Activated CD8-positive, alpha-beta memory T cell treated with anti-CD3 and anti-CD28 coated beads for 48 hours (primary cell): ENCODE data around the gene RYR3.
"Not testable (repeated sequence)": the region's sequence is repeated elsewhere in the genome, so short reads cannot be mapped to it uniquely, and the experiment has no call there.

Experiments
- DNase-seq, 3 experiments: peaks; one replicate each; pipeline ENCODE4 v3.0.0-alpha.2; 2020; ENCODE audit warnings: low read depth in 2 of 3, low spot score in 2 of 3

RYR3 gene

DNA sequence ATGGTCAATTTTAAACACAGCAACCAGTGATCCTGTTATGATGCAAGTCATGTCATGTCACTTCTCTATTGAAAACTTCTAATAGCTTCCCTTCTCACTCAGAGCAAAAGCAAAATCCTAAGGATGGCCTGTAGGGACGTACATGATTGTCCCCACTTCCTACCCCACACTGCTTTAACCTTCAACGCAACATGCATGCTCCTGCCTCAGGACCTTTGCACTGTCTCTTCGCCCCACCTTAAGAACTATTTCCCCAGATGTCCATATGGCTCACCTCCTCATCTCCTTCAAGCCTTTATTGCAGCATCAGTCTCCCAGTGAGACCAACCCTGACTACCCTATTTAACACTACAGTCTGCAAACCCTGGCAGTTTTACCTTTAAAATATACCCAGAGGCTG is 443.5 kb downstream of the RYR3 start:
- no peak for DNase-seq

DNA sequence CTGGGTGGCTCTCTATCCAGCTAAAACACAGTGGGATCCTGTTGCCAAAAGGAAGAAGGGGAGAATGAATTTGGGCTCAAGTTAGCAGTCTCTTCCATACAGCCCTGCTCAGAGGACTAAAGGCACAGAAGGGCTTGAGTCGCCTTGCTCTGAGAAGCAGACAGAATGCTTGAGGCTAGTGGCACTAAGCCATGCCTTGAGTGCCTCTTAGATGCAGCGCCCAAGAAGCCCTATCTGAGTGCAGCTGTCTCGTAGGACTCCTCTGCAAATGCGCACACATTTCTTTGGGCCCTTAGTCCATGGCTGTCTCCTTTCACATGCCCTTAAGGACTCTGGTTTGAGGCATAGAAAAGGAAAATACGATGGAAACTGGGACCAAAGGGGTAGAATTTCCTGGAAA is 446.2 kb downstream of the RYR3 start:
- no peak for DNase-seq

DNA sequence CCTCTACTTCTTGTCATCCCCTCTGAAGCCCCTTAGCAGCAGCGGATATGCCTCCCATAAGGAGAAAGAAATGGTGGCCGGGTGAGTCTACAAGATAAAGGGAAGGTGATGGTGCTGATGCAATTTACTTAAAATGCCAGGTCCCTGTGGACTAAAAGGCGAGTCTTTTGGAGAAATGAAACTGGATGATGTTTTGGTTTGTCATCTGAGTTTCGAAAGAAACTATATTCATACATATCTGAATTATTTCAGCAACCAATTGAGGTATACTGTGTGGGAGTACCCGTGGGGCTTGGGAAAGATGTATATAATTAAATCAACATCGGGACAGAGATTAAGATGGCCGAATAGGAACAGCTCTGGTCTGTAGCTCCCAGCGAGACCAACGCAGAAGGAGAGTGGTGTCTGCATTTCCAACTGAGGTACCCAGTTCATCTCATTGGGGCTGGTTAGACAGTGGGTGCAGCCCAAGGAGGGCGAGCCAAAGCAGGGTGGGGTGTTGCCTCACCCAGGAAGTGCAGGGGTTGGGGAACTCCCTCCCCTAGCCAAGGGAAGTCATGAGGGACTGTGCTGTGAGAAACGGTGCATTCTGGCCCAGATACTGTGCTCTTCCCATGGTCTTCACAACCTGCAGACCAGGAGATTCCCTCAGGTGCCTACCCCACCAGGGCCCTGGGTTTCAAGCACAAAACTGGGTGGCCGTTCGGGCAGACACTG is 446.9 kb downstream of the RYR3 start:
- DNase-seq, result no peak

GRCh38 chr15:33766389-33766788 is 455.6 kb downstream of the RYR3 start:
- DNase-seq, result no peak

DNA sequence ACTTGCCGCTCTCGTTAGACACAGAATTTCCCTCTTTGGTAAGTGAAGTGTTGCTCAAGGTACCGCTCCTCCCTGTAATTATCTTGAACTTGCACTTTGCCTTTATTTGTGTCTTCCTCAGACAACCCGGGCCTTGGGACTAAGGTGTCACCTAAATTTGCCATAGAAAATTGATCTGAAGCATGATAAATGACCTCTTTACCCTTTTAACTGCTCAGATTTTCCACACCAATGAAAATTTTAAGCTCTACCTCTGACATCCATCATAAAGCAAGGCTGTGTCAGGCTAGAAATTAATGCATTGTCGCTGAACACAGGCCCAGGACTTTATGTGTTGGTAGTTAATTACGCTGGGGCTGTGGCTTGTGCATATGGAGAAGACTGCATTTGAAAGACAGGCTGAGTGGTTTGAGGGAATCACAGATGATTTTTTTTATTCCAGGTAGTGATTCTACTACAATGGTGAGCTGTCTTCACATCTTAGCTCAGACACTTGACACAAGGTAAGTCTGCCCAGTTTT is 458.0 kb downstream of the RYR3 start:
- DNase-seq, result no peak

DNA sequence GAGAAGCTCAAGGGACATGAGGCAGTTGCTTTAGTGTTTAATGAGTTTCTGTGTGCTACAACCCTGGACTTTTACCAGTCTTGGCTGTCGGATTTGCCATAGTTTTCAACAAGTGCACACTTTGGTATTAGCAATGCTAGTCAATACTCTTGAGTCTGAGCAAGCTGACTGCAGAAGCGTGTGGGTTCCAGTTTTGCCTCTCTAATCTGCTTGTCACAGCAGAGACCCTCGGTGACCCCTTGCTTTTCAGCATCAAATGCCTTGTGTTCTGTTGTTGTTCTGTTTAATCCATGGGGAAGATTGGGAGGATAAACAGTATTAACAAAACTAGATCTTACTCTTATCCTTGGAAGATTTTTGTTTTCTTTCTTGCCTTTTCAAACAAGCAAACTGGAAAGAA is 463.2 kb downstream of the RYR3 start:
- no peak for DNase-seq

DNA sequence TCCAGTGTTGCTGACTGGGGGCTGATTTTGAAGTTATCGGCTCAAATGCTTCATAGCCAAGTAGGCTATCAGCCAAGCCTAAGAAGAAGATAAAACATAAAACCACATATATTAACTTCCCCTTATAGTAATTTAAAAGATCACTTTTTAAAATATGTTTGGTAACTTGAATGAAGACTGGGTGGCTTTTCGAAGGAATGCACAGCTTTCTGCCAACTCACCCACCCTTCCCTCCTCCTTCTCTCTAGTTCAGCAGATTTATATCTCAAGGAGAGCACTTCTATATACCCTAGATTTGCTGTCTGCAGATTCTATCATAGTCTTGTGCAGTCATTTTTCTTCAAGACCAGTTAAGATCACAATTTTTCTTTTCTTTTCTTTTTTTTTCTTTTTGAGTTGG is 468.1 kb downstream of the RYR3 start:
- no peak for DNase-seq

DNA sequence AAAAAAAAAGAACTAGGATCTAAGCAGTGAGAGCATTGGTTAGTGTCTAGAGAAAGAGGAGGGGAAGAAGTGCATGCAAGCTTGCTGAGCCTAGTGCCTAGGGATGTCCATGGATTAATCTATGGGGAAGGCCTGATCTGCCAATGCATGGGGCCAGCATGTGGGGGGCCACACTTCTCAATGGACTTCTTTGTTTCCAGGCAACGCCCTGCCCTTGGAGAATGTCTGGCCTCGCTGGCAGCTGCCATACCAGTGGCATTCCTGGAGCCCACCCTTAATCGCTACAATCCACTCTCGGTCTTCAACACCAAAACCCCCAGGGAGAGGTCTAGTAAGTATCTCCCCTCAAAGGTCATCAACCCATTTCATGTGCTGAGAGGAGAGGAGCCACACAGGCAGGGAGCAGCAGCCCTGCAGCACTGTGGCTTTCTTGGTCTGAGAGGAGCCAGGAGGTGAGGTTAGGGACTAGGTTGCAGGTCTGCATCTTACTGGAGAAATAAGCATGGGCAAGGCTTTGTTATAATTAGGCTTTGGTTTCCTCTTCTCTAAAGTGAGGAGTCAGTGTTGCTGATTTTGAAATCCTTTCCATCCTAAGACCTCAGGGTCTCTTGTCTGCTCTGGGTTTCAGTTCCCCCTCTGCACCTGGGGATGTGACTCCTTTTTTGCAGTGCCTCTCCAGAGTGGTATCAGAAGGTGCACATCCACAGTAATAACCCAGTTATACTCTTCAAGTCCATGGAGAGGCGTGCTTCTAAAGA is 469.4 kb downstream of the RYR3 start:
- DNase-seq, result no peak

DNA sequence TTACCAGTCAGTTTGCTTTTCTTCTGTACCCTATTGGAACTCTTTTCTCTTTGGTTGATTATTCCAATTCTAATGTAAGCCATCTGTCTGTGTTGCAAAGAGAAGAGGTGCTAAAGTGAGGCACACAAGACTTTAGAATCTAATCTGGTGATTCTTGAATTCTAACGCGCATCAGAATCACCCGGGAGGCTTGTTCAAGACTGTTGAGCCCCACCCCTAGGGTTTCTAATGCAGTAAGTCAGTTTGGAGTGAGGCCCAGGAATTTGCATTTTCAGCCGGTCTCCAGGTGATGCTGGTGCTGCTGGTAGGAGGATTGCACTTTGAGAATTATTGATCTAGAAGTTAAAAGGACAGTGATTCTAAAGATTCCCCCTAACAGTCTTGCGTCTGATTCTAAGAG is 472.2 kb downstream of the RYR3 start:
- DNase-seq, result no peak

DNA sequence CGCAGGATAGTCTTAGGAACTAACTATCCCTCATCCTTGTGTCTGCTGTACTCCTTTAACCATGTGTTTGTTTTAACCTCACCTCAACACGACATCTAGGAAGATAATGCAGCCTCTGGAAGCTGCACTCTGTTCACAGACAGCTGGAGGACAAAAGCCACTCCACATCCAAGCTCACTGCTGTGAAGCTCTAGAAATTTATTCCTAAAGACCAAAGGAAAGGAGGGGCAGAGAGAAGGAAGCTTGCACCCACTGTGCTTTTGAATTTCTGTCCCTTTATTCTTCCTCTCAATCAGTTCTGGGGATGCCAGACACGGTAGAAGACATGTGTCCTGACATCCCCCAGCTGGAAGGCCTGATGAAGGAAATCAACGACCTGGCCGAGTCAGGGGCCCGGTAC is 474.6 kb downstream of the RYR3 start:
- no peak for DNase-seq

DNA sequence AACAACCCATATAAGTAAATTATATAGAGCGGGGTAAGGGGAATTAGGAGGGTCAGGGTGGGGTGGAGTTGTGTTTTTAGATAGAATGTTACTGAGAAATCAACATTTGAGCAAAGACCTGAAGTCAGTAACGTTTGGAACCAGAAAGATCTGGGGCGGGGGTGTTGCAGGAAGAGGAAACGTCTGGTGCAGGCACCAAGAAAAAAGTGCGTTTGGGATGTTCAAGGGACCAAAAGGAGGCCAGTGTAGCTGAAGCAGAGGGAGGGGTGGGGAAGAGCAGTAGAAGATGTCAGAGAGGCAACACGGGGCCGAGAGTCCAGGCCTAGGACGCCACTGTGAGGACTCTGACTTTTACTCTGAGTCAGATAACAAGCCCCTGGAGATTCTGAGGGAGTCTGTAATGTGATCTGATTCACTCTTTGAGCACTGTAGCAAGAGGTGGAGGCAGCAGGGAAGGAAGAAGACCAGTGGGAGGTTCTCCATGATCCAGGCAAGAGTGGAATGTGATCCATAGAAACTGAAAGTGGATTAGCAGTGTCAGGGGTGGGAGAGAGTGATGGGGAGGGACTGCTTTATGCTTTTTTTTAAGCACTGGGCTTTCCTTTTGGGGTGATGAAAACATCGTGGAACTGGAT is 478.3 kb downstream of the RYR3 start:
- no peak for DNase-seq

DNA sequence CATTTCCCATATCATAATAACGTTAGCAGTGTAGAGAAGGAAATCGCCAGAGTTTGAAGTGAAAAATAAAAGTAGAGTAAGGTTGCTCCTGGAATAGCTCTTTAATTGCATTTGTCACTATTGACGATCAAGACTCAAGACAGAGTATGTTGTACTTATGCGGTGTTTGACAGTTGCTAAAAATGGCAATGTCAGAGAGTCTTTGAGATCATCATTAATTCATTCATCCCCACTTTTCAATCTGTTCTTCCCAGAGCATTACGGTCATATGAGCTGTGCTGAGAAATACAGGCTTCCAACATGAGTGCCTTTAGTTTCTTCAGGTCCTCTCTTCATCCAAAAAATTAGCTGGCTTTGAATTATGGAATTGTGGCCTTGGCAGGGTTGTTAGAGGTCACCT is 483.7 kb downstream of the RYR3 start:
- DNase-seq, result no peak

DNA sequence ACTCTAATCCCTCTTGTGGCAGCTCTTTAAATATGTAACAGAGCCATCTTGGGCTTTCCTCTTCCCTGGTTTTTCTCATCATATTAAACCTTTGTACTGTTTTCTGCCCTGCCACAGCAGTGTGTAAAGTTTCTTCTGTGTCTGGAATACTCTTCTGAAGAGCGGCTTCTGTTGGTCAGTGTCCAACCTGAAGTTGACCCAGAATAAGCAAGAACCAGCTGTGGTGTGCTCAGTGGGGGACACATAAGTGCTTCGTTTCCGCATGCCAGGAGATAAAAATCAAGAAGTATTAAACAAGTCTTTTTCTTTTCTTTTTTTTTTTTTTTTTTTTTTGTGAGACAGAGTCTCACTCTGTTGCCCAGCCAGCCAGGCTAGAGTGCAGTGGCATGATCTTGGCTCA is 484.3 kb downstream of the RYR3 start:
- no peak for DNase-seq

DNA sequence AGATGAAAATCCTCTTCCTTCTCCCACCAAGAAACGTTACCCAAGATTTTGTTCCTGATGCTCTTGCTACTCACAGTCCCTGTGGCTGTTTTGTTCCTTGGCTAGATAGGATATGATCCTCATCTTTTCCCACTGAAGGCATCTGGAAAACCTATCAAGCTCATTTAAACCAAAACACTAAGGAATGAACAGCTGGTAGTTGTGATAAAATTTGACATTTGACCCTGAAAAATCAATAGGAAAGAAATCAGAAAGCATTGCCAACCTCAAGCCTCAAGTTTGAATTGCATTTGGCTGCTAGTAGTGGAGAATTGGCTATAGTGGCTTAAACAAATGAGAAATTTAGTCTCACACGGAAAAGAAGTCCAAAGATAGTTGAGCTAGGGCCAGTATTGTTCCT is 486.9 kb downstream of the RYR3 start:
- no peak for DNase-seq

- no peak for DNase-seq
These were observed 491.2 kb downstream of the RYR3 start for GRCh38 chr15:33801954-33802353.

GRCh38 chr15:33807665-33808064 is 496.9 kb downstream of the RYR3 start:
- no peak for DNase-seq

- no peak for DNase-seq
These were observed 498.1 kb downstream of the RYR3 start for GRCh38 chr15:33808720-33809457.

DNA sequence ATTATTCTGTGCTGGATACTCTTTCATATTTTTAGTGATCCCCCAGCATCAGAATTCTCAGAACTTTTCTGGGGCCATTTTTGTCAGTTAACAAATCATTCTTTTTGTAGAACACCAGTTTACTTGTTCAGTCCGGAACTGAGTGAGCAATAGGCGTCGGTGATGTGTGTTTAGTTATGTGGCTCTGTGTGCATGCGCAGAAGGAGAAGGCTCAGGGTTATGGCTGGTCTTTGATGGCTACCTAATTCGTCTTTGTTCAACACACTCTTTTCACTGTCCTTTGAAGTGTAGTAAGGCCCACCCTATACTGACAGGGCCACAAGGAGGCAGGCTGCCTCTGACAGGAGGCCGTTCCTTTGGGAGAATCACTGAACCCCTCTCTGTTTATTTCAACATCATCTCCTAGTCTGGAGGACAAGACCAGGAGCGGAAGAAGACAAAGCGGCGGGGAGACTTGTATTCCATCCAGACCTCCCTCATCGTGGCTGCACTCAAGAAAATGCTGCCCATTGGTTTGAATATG is 499.4 kb downstream of the RYR3 start:
- no peak for DNase-seq

DNA sequence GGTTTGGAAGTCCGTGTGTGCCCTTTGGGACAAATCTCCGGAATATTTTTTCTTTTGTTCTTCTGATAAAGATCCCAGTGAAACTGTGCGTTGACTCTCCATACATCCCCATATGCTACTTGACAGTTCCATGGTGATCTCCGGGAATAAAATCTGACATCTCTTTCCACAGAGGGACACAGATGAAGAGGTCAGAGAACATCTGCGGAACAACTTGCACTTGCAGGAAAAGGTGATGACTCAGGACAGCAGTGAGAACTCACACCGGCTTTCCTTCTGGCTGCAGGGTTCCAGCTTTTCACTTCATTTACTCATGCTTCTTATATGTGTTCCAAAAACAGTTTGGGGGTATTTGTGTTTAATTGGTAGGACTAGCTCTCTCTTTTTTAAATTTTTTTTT is 500.0 kb downstream of the RYR3 start:
- no peak for DNase-seq

DNA sequence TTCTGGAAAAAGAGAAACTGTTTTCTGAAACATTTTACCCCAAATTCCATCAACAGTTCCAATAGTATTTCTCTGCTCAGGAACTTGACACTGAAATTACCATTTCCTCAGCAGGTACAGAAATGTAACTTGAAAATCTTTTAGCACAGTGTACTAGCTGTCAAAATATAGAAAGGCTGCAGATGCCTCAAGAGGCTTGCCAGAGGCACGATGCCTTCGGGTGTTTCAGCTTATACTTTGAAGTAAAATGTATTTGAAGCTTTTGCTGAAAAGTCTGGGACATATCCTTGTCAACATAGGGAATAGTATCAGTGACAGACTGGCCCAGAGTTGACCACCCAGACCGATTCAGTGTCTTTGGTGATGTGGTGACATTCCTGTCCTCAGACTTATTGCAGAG is 503.1 kb downstream of the RYR3 start:
- DNase-seq, result no peak

DNA sequence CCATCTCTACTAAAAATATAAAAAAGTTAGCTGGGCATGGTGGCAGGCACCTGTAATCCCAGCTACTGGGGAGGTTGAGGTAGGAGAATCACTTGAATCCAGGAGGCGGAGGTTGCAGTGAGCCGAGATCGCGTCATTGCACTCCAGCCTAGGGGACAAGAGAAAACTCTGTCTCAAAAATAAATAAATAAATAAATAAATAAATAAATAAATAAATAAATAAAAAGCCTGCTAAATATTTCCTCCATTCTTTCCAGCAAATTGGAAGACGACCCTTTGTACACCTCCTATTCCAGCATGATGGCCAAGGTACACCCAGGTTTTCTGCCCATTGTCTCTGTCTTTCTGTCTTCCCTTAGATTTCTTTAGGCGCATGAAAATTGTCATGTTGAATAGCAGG is 508.7 kb downstream of the RYR3 start:
- DNase-seq, result not testable (repeated sequence)
